SK-N-SH (cell line): ENCODE data around the gene MIPOL1. TPM values are rescaled to one million over a fixed set of nuclear protein-coding genes. Genes with fewer than 3 reads are reported as not detected.

ENCODE experiments used
- CTCF ChIA-PET: fragments of 300-600, 350-600 bp; formaldehyde crosslinking; extraction: SDS; loops from one replicate; lab custom pipeline; 2021; lab: Yijun Ruan, JAX
- POLR2A ChIA-PET: fragments of 350-600 bp; sonication (Branson Sonifier 250); formaldehyde crosslinking; extraction: SDS; loops from one replicate; lab custom pipeline; 2020; ENCODE audit warnings: antibody characterized with exemption, inconsistent platforms; lab: Yijun Ruan, JAX
- DNase-seq: peaks from one replicate; pipeline ENCODE4 v3.0.0; 2012
- H2AFZ ChIP-seq: fragments of 200-600 bp; sonication (generic); 2 replicates; pipeline ENCODE4 v1.8.1; 2016; ENCODE audit warnings: antibody characterized with exemption, mild to moderate bottlenecking, low read depth
- H3F3A ChIP-seq: fragments of 200-600 bp; sonication (generic); replicated peaks from 2 replicates; pipeline ENCODE3; 2016; ENCODE audit warnings: antibody characterized with exemption, mild to moderate bottlenecking; ENCODE audit not compliant: insufficient read depth
- H3K27ac ChIP-seq, 2 experiments: fragments of 200-500 bp in 1 of 2; fragments of 200-600 bp in 1 of 2; sonication (Bioruptor generic) in 1 of 2; sonication (generic), shearing (Covaris generic) in 1 of 2; 2 replicates each; pipeline versions ENCODE4 v1.5.1 to v1.6.1; 2014 to 2016; ENCODE audit warnings: low read depth in 2 of 2, inconsistent platforms in 1 of 2, low read length in 1 of 2, mild to moderate bottlenecking in 1 of 2, mixed read lengths in 1 of 2
- H3K27me3 ChIP-seq: fragments of 200-600 bp; sonication (generic), shearing (Covaris generic); 2 replicates; pipeline ENCODE4 v1.6.1; 2016; ENCODE audit warnings: mixed run types; ENCODE audit not compliant: insufficient read depth
- H3K36me3 ChIP-seq, 2 experiments: fragments of 200-500 bp in 1 of 2; fragments of 200-600 bp in 1 of 2; sonication (Bioruptor generic) in 1 of 2; sonication (generic) in 1 of 2; replicated peaks in 1 of 2; 2 replicates each; pipeline versions ENCODE3 to v1.5.1; 2014 to 2016; ENCODE audit warnings: low read length in 1 of 2, mild to moderate bottlenecking in 1 of 2; ENCODE audit not compliant: insufficient read depth in 2 of 2, control insufficient read depth in 1 of 2
- H3K4me1 ChIP-seq, 2 experiments: fragments of 200-500 bp in 1 of 2; fragments of 200-600 bp in 1 of 2; sonication (Bioruptor generic) in 1 of 2; sonication (generic), shearing (Covaris generic) in 1 of 2; 2 replicates each; pipeline versions ENCODE4 v1.5.1 to v1.6.1; 2014 to 2016; ENCODE audit warnings: low read depth in 1 of 2, low read length in 1 of 2, mixed run types in 1 of 2; ENCODE audit not compliant: insufficient read depth in 2 of 2, control insufficient read depth in 1 of 2
- H3K4me2 ChIP-seq: fragments of 200-600 bp; sonication (generic), shearing (Covaris generic); 2 replicates; pipeline ENCODE4 v1.6.1; 2017; ENCODE audit warnings: mixed run types
- H3K4me3 ChIP-seq, 2 experiments: fragments of 200-500 bp in 1 of 2; fragments of 200-600 bp in 1 of 2; sonication (Bioruptor generic) in 1 of 2; sonication (generic), shearing (Covaris generic) in 1 of 2; 2 replicates each; pipeline versions ENCODE4 v1.5.1 to v1.8.1; 2014 to 2016; ENCODE audit warnings: low read depth in 2 of 2, inconsistent platforms in 1 of 2, low read length in 1 of 2, mild to moderate bottlenecking in 1 of 2, mixed read lengths in 1 of 2, moderate library complexity in 1 of 2
- H3K79me2 ChIP-seq: fragments of 200-600 bp; sonication (generic); 2 replicates; pipeline ENCODE4 v1.8.1; 2017; ENCODE audit warnings: mild to moderate bottlenecking; ENCODE audit not compliant: insufficient read depth
- H3K9ac ChIP-seq: fragments of 200-600 bp; sonication (generic); 2 replicates; pipeline ENCODE4 v1.6.1; 2017; ENCODE audit warnings: mixed run types
- H3K9me2 ChIP-seq: fragments of 200-600 bp; sonication (generic); 2 replicates; pipeline ENCODE4 v1.6.1; 2017; ENCODE audit warnings: mixed run types
- H3K9me3 ChIP-seq: fragments of 200-600 bp; sonication (generic); 2 replicates; pipeline ENCODE4 v1.6.1; 2017; ENCODE audit warnings: mixed run types, mild to moderate bottlenecking, moderate library complexity
- H4K20me1 ChIP-seq: fragments of 200-600 bp; sonication (generic); 2 replicates; pipeline ENCODE4 v1.6.1; 2017; ENCODE audit warnings: mild to moderate bottlenecking, mixed run types; ENCODE audit not compliant: insufficient read depth
- EZH2phosphoT487 ChIP-seq: fragments of 200-600 bp; sonication (generic); IDR thresholded peaks from 2 replicates; pipeline ENCODE4 v1.6.1; 2017; ENCODE audit warnings: low read depth, mixed run types, mild to moderate bottlenecking, antibody characterized with exemption, moderate library complexity, borderline replicate concordance
- FOXJ3 ChIP-seq: sonication (generic); formaldehyde crosslinking; IDR thresholded peaks from 2 replicates; pipeline ENCODE4 v1.5.1; 2020; ENCODE audit warnings: mild to moderate bottlenecking, missing genetic modification reagents
- GABPA ChIP-seq: IDR thresholded peaks from 2 replicates; pipeline ENCODE4 v1.4.0; 2012; ENCODE audit warnings: low read depth, mild to moderate bottlenecking
- JUND ChIP-seq: IDR thresholded peaks from 2 replicates; pipeline ENCODE4 v1.4.0; 2012
- MXI1 ChIP-seq: IDR thresholded peaks from 2 replicates; pipeline ENCODE4 v1.6.1; 2012; ENCODE audit warnings: mild to moderate bottlenecking, low read depth, low read length, improper control_type of control experiment
- NRF1 ChIP-seq: IDR thresholded peaks from 2 replicates; pipeline ENCODE4 v1.6.1; 2012; ENCODE audit warnings: low read depth, mild to moderate bottlenecking, low read length
- POLR2AphosphoS5 ChIP-seq: IDR thresholded peaks from 2 replicates; pipeline ENCODE4 v1.6.1; 2012; ENCODE audit warnings: low read depth, low read length
- RCOR1 ChIP-seq: fragments of 150-350 bp; IDR thresholded peaks from 2 replicates; pipeline ENCODE4 v1.6.1; 2017; ENCODE audit warnings: antibody characterized with exemption, low read length
- SIN3A ChIP-seq: IDR thresholded peaks from 2 replicates; pipeline ENCODE4 v1.6.1; 2012; ENCODE audit warnings: low read depth, mild to moderate bottlenecking, low read length, moderate library complexity, borderline replicate concordance
- SMC3 ChIP-seq: IDR thresholded peaks from 2 replicates; pipeline ENCODE4 v1.6.1; 2012; ENCODE audit warnings: low read depth, low read length, improper control_type of control experiment
- YY1 ChIP-seq: IDR thresholded peaks from 2 replicates; pipeline ENCODE4 v1.4.0; 2012; ENCODE audit warnings: low read depth, mild to moderate bottlenecking
- WGBS: methylation state at CpG from one replicate; pipeline ENCODE4 v1.1.6; 2017; ENCODE audit warnings: low lambda C conversion rate; 5-methylcytosine and 5-hydroxymethylcytosine counted together
- polyA plus RNA-seq, 3 experiments: library from polyadenylated mRNA; depleted of rRNA; stranded (reverse); fragments of >200 nt; gene quantifications; 2 replicates each; pipeline ENCODE4 v1.2.3, GENCODE V29; 2012
- TF ChIP-seq, protein P1 (sequence below): IDR thresholded peaks from 2 replicates; pipeline ENCODE4 v1.4.0; 2012; ENCODE audit warnings: low read depth, borderline replicate concordance
- TF ChIP-seq, protein P2 (sequence below): fragments of 150-350 bp; IDR thresholded peaks from 2 replicates; pipeline ENCODE4 v1.6.1; 2016; ENCODE audit warnings: mild to moderate bottlenecking, low read depth, low read length
- TF ChIP-seq, protein P3 (sequence below): IDR thresholded peaks from 2 replicates; pipeline ENCODE4; 2012
- TF ChIP-seq, protein P4 (sequence below): fragments of 200-600 bp; sonication (generic); IDR thresholded peaks from 2 replicates; pipeline ENCODE4 v1.6.1; 2017; ENCODE audit warnings: antibody characterized with exemption, mild to moderate bottlenecking, moderate library complexity
- TF ChIP-seq, protein P5 (sequence below): IDR thresholded peaks from 2 replicates; pipeline ENCODE4 v1.6.1; 2012; ENCODE audit warnings: mild to moderate bottlenecking, low read depth, low read length, moderate library complexity

MIPOL1 gene
- polyA plus RNA-seq, 1 of the 3 experiments (the other 2 are of a cell fraction): 0.23 TPM

DNA sequence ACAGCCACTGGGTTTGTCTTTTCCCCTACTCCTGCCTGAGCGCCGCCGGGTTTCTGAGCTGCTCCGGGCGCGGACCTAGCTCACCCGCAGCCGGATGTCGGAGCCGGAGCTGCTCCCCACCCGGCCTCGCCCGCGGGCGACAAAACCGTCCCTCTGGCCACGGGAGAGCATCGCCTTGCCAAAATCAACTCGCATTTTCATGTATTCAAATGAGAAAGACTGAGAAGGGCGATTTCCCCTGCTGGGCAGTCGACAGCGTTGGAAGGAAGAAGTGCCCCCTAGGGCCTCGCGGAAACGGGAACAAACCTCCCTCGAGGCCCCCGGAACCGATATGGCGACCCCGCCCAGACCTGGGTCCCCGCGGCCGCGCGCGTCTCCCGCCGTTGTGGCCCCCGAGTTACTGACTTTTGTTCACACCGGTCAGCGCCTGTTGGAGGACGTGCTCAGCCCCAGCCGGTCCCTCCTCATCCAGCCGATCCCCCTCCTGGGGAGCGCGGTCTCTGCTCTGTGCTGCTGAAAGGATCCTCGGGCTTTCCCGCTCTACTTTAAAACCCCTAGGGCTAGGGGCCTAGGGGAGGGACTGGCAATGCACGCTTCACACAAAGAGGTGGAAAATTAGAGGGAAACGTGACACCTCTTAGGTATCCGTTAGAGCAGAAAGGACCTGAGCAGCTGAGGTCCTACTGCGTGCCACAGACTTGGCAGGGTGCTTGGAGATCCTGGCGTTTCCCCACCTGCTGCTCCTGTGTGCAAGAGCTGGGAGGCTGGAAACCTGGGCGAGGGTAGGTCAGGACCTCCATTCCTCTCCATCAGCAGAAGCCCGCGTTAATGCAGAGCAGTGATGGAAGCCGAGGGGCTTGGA is 402.0 kb downstream of the MIPOL1 start:
- no peaks in the 10 kb centered on the region for H3K4me1 ChIP-seq
- TF ChIP-seq POLR2AphosphoS5 (no peak), EZH2phosphoT487 (no peak), SMC3 (no peak), GABPA (no peak), NRF1 (no peak), RCOR1 (no peak), SIN3A (no peak), MXI1 (no peak), FOXJ3 (no peak), YY1 (no peak)
- TF ChIP-seq, protein P1, sequence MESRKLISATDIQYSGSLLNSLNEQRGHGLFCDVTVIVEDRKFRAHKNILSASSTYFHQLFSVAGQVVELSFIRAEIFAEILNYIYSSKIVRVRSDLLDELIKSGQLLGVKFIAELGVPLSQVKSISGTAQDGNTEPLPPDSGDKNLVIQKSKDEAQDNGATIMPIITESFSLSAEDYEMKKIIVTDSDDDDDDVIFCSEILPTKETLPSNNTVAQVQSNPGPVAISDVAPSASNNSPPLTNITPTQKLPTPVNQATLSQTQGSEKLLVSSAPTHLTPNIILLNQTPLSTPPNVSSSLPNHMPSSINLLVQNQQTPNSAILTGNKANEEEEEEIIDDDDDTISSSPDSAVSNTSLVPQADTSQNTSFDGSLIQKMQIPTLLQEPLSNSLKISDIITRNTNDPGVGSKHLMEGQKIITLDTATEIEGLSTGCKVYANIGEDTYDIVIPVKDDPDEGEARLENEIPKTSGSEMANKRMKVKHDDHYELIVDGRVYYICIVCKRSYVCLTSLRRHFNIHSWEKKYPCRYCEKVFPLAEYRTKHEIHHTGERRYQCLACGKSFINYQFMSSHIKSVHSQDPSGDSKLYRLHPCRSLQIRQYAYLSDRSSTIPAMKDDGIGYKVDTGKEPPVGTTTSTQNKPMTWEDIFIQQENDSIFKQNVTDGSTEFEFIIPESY: no peak
- TF ChIP-seq, protein P2, sequence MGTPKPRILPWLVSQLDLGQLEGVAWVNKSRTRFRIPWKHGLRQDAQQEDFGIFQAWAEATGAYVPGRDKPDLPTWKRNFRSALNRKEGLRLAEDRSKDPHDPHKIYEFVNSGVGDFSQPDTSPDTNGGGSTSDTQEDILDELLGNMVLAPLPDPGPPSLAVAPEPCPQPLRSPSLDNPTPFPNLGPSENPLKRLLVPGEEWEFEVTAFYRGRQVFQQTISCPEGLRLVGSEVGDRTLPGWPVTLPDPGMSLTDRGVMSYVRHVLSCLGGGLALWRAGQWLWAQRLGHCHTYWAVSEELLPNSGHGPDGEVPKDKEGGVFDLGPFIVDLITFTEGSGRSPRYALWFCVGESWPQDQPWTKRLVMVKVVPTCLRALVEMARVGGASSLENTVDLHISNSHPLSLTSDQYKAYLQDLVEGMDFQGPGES: no peak
- H3K79me2 ChIP-seq: no peaks in the 10 kb centered on the region
- H3K36me3 ChIP-seq: no peaks in the 10 kb centered on the region
- no peak overlapping the region for H3K4me2 ChIP-seq
- ChIA-PET CTCF (no interaction called here), POLR2A (no interaction called here)
- DNase-seq: no peak
- H3K27me3 ChIP-seq: peaks cover 15% of the 10 kb centered on the region; the same call in 1 of the 2 replicates
- 58% methylated on average over 19 of the region's 57 CpGs for WGBS
- no peak overlapping the region for H2AFZ ChIP-seq
- H3K9ac ChIP-seq: no peak overlapping the region
- no peaks in the 10 kb centered on the region for H4K20me1 ChIP-seq
- H3F3A ChIP-seq: no peaks in the 10 kb centered on the region
- no peaks in the 10 kb centered on the region for H3K9me2 ChIP-seq
- H3K9me3 ChIP-seq: no peaks in the 10 kb centered on the region
- H3K4me3 ChIP-seq: no peak overlapping the region
- no peak overlapping the region for H3K27ac ChIP-seq

DNA sequence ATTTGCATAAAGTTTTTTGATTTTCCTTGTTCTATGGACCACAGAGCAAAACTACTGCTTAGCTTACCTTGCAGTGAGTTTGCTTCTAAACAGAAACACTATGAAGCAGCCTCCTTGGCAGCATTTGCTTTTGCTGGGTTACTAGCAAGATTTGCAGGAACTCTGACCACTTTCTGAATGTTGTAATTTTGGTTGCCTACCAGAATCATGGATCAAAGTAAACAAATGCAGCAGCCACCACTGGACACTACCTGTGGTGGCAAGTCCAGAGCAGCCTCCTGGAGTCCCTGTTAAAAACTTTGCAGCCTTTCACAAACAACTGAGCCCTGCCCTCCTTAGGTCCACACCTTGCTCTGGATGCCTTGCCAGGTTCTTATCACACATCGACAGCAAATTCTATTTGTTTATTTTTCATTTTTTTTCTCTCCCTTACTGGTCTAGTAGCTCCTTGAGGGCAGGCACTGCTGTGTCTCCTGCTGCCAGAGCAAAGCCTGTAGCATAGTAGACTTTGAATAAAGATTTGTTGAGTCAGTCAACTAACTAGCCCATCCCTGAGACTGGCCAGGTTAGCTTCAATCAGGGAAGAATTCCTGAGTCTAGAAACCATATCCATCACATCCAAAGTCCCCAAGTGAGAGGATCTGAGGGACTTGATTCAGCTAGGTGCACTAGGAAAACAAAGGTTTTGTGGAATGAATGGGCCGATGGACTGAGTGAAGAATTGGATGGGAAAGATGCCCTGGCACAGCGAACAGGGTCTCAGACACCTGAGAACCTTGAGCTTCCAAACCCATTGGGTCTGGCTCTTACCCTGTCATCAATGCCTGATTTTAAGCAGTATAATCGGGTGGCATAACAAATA is 403.4 kb downstream of the MIPOL1 start:
- 13% methylated on average over 2 of the region's 4 CpGs for WGBS
- TF ChIP-seq, protein P3, sequence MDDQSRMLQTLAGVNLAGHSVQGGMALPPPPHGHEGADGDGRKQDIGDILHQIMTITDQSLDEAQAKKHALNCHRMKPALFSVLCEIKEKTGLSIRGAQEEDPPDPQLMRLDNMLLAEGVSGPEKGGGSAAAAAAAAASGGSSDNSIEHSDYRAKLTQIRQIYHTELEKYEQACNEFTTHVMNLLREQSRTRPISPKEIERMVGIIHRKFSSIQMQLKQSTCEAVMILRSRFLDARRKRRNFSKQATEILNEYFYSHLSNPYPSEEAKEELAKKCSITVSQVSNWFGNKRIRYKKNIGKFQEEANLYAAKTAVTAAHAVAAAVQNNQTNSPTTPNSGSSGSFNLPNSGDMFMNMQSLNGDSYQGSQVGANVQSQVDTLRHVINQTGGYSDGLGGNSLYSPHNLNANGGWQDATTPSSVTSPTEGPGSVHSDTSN: no peak
- TF ChIP-seq, protein P4, sequence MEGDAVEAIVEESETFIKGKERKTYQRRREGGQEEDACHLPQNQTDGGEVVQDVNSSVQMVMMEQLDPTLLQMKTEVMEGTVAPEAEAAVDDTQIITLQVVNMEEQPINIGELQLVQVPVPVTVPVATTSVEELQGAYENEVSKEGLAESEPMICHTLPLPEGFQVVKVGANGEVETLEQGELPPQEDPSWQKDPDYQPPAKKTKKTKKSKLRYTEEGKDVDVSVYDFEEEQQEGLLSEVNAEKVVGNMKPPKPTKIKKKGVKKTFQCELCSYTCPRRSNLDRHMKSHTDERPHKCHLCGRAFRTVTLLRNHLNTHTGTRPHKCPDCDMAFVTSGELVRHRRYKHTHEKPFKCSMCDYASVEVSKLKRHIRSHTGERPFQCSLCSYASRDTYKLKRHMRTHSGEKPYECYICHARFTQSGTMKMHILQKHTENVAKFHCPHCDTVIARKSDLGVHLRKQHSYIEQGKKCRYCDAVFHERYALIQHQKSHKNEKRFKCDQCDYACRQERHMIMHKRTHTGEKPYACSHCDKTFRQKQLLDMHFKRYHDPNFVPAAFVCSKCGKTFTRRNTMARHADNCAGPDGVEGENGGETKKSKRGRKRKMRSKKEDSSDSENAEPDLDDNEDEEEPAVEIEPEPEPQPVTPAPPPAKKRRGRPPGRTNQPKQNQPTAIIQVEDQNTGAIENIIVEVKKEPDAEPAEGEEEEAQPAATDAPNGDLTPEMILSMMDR: no peak
- TF ChIP-seq, protein P5, sequence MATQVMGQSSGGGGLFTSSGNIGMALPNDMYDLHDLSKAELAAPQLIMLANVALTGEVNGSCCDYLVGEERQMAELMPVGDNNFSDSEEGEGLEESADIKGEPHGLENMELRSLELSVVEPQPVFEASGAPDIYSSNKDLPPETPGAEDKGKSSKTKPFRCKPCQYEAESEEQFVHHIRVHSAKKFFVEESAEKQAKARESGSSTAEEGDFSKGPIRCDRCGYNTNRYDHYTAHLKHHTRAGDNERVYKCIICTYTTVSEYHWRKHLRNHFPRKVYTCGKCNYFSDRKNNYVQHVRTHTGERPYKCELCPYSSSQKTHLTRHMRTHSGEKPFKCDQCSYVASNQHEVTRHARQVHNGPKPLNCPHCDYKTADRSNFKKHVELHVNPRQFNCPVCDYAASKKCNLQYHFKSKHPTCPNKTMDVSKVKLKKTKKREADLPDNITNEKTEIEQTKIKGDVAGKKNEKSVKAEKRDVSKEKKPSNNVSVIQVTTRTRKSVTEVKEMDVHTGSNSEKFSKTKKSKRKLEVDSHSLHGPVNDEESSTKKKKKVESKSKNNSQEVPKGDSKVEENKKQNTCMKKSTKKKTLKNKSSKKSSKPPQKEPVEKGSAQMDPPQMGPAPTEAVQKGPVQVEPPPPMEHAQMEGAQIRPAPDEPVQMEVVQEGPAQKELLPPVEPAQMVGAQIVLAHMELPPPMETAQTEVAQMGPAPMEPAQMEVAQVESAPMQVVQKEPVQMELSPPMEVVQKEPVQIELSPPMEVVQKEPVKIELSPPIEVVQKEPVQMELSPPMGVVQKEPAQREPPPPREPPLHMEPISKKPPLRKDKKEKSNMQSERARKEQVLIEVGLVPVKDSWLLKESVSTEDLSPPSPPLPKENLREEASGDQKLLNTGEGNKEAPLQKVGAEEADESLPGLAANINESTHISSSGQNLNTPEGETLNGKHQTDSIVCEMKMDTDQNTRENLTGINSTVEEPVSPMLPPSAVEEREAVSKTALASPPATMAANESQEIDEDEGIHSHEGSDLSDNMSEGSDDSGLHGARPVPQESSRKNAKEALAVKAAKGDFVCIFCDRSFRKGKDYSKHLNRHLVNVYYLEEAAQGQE: no peak
- TF ChIP-seq MXI1 (no peak), JUND (no peak)

More for the DNA sequence above, 403.4 kb downstream of the MIPOL1 start:
- no peaks in the 10 kb centered on the region for H3K36me3 ChIP-seq
- H3K27me3 ChIP-seq: peaks cover 9% of the 10 kb centered on the region; the same call in 1 of the 2 replicates
- H3K4me2 ChIP-seq: no peak overlapping the region
- no peak for DNase-seq
- no peaks in the 10 kb centered on the region for H3F3A ChIP-seq
- no peak overlapping the region for H2AFZ ChIP-seq
- H3K79me2 ChIP-seq: no peaks in the 10 kb centered on the region
- no peaks in the 10 kb centered on the region for H3K9me2 ChIP-seq
- ChIA-PET POLR2A (no interaction called here), CTCF (no interaction called here)
- H3K9me3 ChIP-seq: no peaks in the 10 kb centered on the region
- H4K20me1 ChIP-seq: no peaks in the 10 kb centered on the region
- H3K9ac ChIP-seq: no peak overlapping the region
- H3K27ac ChIP-seq: no peak overlapping the region
- H3K4me1 ChIP-seq: no peaks in the 10 kb centered on the region
- no peak overlapping the region for H3K4me3 ChIP-seq
